Middle frontal gyrus (tissue), 1 donor: ENCODE measurements around the gene DNAJA3.
"Not testable (repeated sequence)": the region's sequence is repeated elsewhere in the genome, so short reads cannot be mapped to it uniquely, and the experiment has no call there.

Experiments
- DNase-seq: peaks from one replicate; pipeline ENCODE4 v3.0.0-alpha.2; 2015; ENCODE audit warnings: low spot score; ENCODE audit errors: extremely low spot score

The DNAJA3 gene

GRCh38 chr16:4386951-4387565 is 38.6 kb upstream of the DNAJA3 start:
- DNase-seq: no peak

- DNase-seq: no peak
Measured at GRCh38 chr16:4387781-4388180, 37.9 kb upstream of the DNAJA3 start.

GRCh38 chr16:4388271-4389021 is 37.2 kb upstream of the DNAJA3 start:
- DNase-seq: no peak

- no peak for DNase-seq
Measured at GRCh38 chr16:4389051-4389955, 36.4 kb upstream of the DNAJA3 start.

- DNase-seq: no peak
Measured at GRCh38 chr16:4390266-4391260, 35.1 kb upstream of the DNAJA3 start.

GRCh38 chr16:4391631-4392381 is 33.9 kb upstream of the DNAJA3 start:
- DNase-seq: no peak

GRCh38 chr16:4392382-4393239 is 33.1 kb upstream of the DNAJA3 start:
- DNase-seq: no peak

GRCh38 chr16:4393240-4393600 is 32.4 kb upstream of the DNAJA3 start:
- DNase-seq: no peak

- DNase-seq: not testable (repeated sequence)
Measured at GRCh38 chr16:4393850-4394249, 31.8 kb upstream of the DNAJA3 start.

GRCh38 chr16:4395055-4395726 is 30.5 kb upstream of the DNAJA3 start:
- DNase-seq: no peak

- no peak for DNase-seq
Measured at GRCh38 chr16:4399001-4399730, 26.5 kb upstream of the DNAJA3 start.

- no peak for DNase-seq
Measured at GRCh38 chr16:4401094-4401501, 24.6 kb upstream of the DNAJA3 start.

GRCh38 chr16:4401510-4401909 is 24.2 kb upstream of the DNAJA3 start:
- no peak for DNase-seq

GRCh38 chr16:4402439-4403132 is 23.1 kb upstream of the DNAJA3 start:
- DNase-seq: peak; percentile 50

- DNase-seq: no peak
Measured at GRCh38 chr16:4403133-4403949, 22.3 kb upstream of the DNAJA3 start.

- no peak for DNase-seq
Measured at GRCh38 chr16:4404247-4404966, 21.3 kb upstream of the DNAJA3 start.
